BE2C (cell line): Measurements from ENCODE around the gene ALKBH1.
A peak's percentile ranks its signal among the peaks of the same experiment; 100 is the strongest.

ENCODE experiments used
- DNase-seq: peaks from one replicate; pipeline ENCODE4 v3.0.0-alpha.2; 2020
- H3K27me3 ChIP-seq: fragments of 250-450 bp; sonication (Bioruptor Pico); 2 replicates; pipeline ENCODE4 v1.5.1; 2020; ENCODE audit warnings: mild to moderate bottlenecking
- H3K36me3 ChIP-seq: fragments of 250-450 bp; sonication (Bioruptor Pico); 2 replicates; pipeline ENCODE4 v1.5.1; 2020; ENCODE audit warnings: mild to moderate bottlenecking
- H3K4me1 ChIP-seq: fragments of 250-450 bp; sonication (Bioruptor Pico); 2 replicates; pipeline ENCODE4 v1.5.1; 2020
- H3K4me3 ChIP-seq: 2 replicates; pipeline ENCODE4 v1.5.1; 2011; ENCODE audit warnings: low read depth, low read length
- H3K9me3 ChIP-seq: fragments of 250-450 bp; sonication (Bioruptor Pico); 2 replicates; pipeline ENCODE4 v1.5.1; 2020
- TF ChIP-seq, protein P1 (sequence below): IDR thresholded peaks from 2 replicates; pipeline ENCODE4 v1.5.1; 2012; ENCODE audit warnings: mild to moderate bottlenecking, low read depth, low read length

Gene ALKBH1

GRCh38 chr14:77660754-77661153 lies 47.1 kb downstream of the ALKBH1 start:
- no peaks in the 10 kb centered on the region for H3K36me3 ChIP-seq
- DNase-seq = peak; percentile 44

GRCh38 chr14:77659831-77660230 lies 48.0 kb downstream of the ALKBH1 start:
- TF ChIP-seq, protein P1, sequence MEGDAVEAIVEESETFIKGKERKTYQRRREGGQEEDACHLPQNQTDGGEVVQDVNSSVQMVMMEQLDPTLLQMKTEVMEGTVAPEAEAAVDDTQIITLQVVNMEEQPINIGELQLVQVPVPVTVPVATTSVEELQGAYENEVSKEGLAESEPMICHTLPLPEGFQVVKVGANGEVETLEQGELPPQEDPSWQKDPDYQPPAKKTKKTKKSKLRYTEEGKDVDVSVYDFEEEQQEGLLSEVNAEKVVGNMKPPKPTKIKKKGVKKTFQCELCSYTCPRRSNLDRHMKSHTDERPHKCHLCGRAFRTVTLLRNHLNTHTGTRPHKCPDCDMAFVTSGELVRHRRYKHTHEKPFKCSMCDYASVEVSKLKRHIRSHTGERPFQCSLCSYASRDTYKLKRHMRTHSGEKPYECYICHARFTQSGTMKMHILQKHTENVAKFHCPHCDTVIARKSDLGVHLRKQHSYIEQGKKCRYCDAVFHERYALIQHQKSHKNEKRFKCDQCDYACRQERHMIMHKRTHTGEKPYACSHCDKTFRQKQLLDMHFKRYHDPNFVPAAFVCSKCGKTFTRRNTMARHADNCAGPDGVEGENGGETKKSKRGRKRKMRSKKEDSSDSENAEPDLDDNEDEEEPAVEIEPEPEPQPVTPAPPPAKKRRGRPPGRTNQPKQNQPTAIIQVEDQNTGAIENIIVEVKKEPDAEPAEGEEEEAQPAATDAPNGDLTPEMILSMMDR = no peak
- DNase-seq = no peak
- Histone ChIP-seq H3K4me1 (peaks cover 5% of the 10 kb centered on the region; the same call in 1 of the 2 replicates), H3K27me3 (no peaks in the 10 kb centered on the region), H3K9me3 (no peaks in the 10 kb centered on the region), H3K4me3 (no peak overlapping the region), H3K36me3 (no peaks in the 10 kb centered on the region)

More at GRCh38 chr14:77660754-77661153, 47.1 kb downstream of the ALKBH1 start:
- TF ChIP-seq, protein P1 = no peak
- H3K9me3 ChIP-seq = no peaks in the 10 kb centered on the region
- H3K4me3 ChIP-seq = peak overlapping the region; percentile 52
- no peaks in the 10 kb centered on the region for H3K27me3 ChIP-seq
- H3K4me1 ChIP-seq = peaks cover 5% of the 10 kb centered on the region; the same call in 1 of the 2 replicates

GRCh38 chr14:77657280-77657679 lies 50.5 kb downstream of the ALKBH1 start:
- DNase-seq = no peak
- H3K36me3 ChIP-seq = no peaks in the 10 kb centered on the region
- H3K9me3 ChIP-seq = no peaks in the 10 kb centered on the region
- peaks cover 5% of the 10 kb centered on the region; the same call in 1 of the 2 replicates for H3K4me1 ChIP-seq
- no peak overlapping the region for H3K4me3 ChIP-seq
- TF ChIP-seq, protein P1 = no peak
- H3K27me3 ChIP-seq = no peaks in the 10 kb centered on the region

DNA sequence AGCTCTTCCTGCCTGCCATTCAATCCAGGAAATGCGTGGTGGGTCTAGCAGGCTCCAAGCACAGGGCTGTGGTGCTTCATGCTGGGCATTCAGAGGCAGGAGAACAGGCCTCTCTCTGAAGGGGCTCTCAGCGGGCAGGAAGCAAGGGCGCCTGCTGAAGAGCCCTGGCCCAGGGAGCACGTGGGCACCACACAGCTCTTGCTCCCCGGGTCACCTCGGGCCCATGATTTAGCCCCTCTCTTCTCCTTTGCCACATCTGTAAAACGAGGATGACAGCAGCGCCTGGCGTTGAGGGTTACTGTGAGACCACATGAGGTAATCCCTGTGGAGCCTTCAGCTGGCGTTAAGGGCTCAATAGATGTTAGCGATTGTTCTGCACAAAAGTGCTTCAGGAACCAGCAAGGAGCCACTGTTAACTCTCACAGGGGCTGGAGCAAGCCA lies 53.8 kb downstream of the ALKBH1 start:
- Histone ChIP-seq H3K4me3 (no peak overlapping the region), H3K4me1 (no peaks in the 10 kb centered on the region), H3K9me3 (no peaks in the 10 kb centered on the region), H3K36me3 (no peaks in the 10 kb centered on the region), H3K27me3 (no peaks in the 10 kb centered on the region)
- TF ChIP-seq, protein P1 = no peak
- no peak for DNase-seq

DNA sequence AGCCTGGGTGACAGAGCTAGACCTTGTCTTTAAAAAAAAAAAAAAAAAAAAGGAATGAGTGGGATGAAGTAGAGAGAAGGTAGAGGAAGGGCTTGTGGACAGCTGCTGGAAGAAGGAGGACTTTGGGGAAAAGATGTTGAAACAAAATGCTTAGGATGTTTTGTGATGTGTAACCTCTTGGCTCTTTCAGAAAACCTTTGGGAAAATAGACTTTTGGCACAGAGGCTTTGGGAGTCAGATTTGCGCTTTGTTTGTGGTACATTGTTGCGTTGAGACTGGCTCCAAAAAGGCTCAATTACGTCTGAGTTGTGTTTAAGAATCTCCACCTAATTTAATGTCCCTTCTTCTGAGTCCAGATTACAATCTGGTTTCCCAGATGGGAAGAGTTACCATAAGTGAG lies 58.5 kb downstream of the ALKBH1 start:
- Histone ChIP-seq H3K4me3 (no peak overlapping the region), H3K9me3 (no peaks in the 10 kb centered on the region), H3K27me3 (no peaks in the 10 kb centered on the region), H3K4me1 (no peaks in the 10 kb centered on the region), H3K36me3 (no peaks in the 10 kb centered on the region)
- no peak for DNase-seq
- TF ChIP-seq, protein P1 = no peak

DNA sequence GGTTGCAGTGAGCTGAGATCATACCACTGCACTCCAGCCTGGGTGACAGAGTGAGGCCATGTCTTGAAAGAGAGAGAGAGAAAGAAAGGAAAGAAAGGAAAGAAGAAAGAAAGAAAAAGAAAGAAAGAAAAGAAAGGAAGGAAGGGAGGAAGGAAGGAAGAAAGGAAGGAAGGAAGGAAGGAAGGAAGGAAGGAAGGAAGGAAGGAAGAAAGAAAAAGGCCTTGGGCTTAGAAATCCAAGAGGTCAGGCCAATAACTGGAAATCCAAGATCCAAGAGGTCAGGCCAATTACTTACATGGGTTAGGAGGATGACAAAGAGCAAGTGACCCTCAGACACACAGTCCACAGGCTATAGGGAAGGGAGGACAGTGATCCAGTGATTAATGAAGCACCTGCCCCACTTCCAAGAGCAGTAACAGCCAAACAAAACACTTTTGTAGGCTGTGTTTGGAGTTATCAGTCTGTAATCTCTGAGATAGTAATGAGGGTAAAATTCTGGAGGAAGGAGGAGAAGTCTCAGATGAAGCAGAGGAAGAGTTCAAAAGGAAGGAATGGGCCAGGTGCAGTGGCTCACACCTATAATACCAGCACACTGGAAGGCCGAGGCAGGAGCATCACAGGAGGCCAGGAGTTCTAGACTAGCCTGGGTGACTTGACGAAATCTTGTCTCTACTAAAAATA lies 59.2 kb downstream of the ALKBH1 start:
- H3K4me1 ChIP-seq = no peaks in the 10 kb centered on the region
- no peak for DNase-seq
- H3K9me3 ChIP-seq = no peaks in the 10 kb centered on the region
- no peaks in the 10 kb centered on the region for H3K36me3 ChIP-seq
- H3K4me3 ChIP-seq = no peak overlapping the region
- TF ChIP-seq, protein P1 = no peak
- H3K27me3 ChIP-seq = no peaks in the 10 kb centered on the region
